NCI-H1105 treated with DMSO at 0.1 percent for 48 hours (cell line): ENCODE data around the gene LLCFC1.

Experiments
- DNase-seq: peaks from one replicate; lab custom pipeline; 2025; lab: John Stamatoyannopoulos, UW

LLCFC1 gene

DNA sequence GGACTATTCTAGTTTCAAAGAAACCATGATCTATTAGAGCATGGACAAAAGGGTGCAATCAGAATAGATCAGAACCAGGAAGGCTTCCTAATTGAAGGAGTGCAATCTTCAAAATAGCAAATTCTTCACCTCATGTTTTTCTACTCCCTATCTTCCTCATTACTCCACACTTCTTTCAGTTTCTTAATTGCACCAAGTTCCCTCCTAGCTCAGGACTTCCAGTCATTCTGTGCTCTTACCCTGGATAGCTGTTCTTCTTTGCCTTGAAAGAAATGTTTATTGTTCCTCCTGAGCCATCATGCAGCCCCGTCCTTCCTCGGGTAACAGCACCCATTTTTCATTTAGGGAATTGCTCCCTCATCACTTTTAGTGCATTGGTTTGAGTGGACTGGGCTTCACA is 28.8 kb upstream of the LLCFC1 start:
- no peak for DNase-seq

DNA sequence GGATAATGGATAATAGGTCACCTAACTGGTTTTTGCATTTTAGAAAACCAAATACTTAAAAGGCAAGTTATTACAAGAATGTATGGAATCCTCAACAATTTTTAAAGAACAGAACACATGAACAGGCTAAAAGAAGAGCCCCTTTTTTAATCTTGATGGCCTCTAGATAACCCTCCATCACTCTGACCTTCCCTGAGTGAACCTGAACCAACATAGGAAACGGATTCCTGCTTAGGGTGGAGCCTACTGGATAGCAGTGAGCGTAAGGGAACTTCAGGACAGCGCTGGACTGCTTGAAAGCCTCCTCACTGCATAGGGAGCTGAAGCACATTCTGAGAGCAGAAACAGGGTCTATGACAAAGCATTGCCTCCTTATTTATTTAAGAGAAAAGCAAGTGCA is 26.2 kb upstream of the LLCFC1 start:
- no peak for DNase-seq

GRCh38 chr7:142913566-142913965 is 25.7 kb upstream of the LLCFC1 start:
- DNase-seq, result no peak

- no peak for DNase-seq
Measured at GRCh38 chr7:142914121-142914520, 25.2 kb upstream of the LLCFC1 start.

DNA sequence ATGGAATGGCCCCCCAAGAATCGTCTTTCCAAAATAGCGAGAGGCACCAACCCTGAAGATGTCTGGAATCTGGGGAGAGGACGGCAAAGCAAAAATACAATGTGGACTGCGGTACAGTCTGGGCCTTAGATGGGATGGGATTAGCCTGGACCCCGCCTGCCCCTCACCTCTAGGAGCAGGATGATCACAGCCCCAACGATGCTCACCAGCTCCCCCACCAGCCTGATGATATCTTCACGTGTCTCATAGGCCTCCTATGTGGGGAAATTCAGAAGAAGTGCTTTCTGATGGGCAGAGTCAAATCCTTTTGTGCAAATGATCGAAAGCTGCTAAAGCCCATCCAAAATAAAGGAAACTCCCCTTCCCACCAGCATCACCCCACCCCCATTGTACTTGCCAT is 24.0 kb upstream of the LLCFC1 start:
- DNase-seq, result no peak

- peak; percentile 52 for DNase-seq
Measured at GRCh38 chr7:142916508-142916907, 22.8 kb upstream of the LLCFC1 start.

DNA sequence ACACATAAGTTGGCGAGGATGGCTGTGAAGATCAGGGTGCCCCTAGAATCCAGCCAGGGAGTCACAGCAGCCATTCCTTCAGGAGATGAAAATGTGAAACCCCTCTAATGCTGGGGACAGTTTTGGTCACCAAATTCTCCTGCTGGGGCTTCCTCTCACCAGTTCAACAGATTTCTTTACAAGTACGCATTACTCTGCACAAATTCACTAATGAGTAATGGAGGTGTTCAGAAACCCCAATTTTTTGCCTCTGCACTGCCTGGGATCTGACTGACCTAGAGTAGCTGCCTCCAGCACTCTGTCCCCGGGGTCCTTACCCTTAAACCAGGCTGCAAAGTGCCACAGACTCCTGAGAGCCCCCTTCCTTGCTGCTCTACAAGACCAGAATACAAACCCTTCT is 21.8 kb upstream of the LLCFC1 start:
- no peak for DNase-seq

DNA sequence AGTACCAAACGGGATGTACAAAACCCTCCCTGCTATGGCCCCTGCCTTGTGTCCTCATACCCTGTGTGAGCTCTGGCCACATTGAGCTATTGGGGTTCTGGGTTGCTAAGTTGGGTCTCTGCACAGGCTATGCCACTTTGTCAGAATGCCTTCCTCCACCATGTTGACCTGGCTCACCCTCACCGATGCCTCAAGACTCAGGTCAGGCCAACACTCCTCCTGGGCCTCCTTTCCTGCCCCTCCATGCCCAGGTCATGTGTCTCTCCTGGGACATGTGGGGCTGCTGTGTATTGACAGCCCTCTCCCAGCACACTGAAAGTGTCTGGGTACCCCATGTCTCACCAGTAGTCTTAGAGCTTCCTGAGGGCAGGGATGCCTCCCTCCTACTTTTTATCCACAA is 20.4 kb upstream of the LLCFC1 start:
- DNase-seq, result no peak

- DNase-seq, result no peak
Measured at GRCh38 chr7:142919656-142920055, 19.6 kb upstream of the LLCFC1 start.

- DNase-seq, result no peak
Measured at GRCh38 chr7:142923391-142923790, 15.9 kb upstream of the LLCFC1 start.

DNA sequence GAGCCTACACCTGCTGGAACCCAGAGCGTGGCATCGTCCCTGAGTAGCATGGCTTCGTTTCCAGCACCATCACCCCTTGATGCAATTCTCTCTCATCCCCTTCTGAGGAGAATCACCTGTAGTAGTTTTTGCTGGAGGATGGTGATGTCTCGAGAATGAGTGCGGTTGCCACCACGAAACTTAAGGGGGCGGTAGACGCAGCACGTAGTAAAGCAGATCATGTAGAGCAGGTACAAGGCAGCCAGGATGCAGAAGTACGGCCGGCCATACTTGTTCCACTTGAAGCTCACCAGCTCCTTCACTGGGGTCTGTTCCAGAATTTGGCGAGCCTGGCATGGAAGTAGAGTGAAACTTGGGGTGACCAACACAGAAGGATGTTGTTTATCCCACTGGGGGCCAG is 13.9 kb upstream of the LLCFC1 start:
- DNase-seq, result no peak

- DNase-seq, result no peak
Measured at GRCh38 chr7:142927085-142927745, 12.1 kb upstream of the LLCFC1 start.

DNA sequence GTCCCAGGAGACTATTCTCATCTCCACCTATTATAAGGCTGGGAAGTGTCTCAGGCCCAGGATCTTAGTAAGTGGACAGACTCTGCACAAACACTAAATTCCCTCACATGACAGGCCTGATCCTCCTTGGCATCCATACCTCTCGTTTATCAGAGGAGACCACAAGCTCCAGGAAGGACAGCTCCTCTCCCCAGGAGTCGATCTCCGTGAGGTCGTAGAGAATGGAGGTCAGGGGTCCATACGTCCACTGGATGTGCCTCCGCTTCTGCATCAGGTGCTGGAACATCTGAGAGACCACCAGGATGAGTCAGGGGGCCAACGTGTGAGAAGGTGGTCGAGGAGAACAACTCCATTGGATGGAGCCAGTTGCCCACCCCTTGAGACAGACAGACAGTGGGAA is 11.3 kb upstream of the LLCFC1 start:
- no peak for DNase-seq

DNA sequence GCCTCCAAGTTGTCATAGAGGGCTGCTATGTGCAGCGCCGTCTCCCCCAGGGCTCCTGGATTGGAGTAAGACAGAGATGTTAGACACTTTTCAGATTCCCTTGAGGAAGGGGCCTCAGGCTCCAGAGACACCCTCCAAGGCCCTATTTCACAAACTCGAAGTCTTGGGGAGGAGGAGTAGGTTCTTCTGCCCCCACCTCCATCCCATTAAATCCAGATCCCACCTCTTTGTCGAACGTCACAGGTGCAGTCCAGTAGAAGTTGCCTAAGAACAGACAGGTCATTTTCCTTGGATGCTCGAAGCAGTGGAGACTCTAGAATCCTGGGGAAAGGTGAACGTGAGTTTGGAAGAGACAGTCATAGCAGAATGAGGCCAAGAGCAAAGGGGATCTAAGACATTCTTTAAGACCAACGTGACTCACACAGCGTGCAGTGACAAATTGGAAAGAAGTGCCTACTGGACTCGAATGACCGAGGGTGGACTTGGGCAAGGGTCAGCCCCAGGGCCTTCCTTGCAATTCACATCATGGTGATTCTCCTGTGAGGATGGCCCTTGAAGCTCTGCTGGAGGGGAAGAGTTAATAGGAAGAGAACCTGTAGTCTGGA is 9.1 kb upstream of the LLCFC1 start:
- no peak for DNase-seq

- DNase-seq, result no peak
Measured at GRCh38 chr7:142932386-142933091, 6.7 kb upstream of the LLCFC1 start.

- DNase-seq, result no peak
Measured at GRCh38 chr7:142933092-142933475, 6.2 kb upstream of the LLCFC1 start.

- DNase-seq, result no peak
Measured at GRCh38 chr7:142933624-142934023, 5.7 kb upstream of the LLCFC1 start, which contains the start of gene TRPV5. Gene TRPV5, minus strand, starts transcription at chr7:142933746. Its CDS starts 287 bp downstream, at chr7:142933459.

GRCh38 chr7:142934056-142934455 is 5.2 kb upstream of the LLCFC1 start:
- DNase-seq, result no peak

DNA sequence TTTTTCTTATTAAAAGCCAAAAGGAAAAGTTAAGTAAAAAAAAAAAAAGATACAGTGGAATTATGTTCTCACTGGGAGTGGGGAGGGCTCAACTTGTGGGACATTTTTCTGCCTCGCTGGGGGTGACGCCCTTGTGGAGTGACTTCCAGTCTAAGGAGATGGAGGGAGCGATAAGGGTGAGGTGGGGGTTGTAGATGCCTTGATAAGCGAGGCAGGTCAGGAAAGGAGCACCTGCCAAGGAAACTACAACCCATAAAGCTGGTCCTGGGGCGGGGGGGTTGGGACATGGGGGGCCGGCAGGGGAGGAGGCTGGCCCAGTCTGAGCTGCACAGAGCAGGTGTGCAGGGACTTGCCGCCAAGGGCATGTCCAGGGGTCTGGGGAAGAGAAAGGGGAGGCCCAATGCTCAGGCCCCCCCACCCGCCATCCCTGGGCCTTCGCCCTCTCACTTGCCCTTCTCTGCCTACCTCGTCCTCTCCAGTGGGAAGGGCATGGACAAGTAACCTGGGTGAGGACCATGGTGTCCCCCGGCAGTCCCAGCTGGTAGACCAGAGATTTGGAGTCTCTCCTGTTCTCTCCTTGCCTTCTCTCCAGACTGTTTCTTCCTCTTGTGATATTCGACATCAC is 3.2 kb upstream of the LLCFC1 start:
- no peak for DNase-seq

GRCh38 chr7:142938611-142939010 is 673 bp upstream of the LLCFC1 start:
- no peak for DNase-seq

DNA sequence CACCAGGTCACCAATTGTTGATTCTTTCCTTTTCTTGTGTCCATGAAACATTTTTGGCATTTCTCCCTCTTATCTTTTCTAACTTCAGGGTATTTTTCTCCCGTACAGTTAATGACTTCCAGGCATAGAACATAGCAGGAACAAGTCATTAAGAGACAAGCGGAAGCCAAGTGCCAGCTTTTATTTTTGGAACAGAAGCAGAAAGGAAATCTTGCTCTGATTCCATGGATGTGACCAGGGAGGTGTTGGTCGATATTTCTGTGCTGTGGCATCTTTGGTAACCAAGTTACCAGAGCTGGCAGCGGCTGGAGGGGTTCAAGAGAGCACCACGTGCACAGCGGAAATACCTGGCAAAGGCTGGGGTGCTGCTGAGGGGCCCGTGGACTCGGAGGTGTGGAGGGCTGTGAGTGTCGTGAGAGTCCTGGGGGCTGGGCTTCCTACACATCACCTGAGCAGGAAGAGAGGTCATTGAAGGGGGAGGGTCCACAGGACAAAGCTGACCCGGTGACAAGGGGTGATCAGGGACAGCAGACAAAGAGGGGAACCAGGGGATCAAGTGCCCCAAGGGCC is 1.8 kb downstream of the LLCFC1 start:
- no peak for DNase-seq

DNA sequence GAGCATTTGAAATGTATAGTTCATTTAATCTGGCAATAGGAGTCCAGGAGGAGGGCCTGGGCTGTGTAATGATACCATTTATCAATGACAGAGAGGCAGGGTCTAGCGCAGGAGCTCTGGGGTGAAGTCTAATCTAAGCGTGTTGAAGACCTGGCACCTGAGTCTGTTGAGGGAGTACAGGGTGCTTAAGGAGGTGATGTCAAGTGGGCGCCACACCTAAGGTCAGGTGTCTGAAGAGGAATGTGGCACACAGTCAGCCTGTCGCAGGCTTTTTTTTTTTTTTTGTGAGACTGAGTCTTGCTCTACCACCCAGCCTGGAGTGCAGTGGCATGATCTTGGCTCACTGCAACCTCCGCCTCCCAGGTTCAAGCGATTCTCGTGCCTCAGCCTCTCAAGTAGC is 2.3 kb downstream of the LLCFC1 start:
- DNase-seq, result no peak

GRCh38 chr7:142942746-142943145 is 3.5 kb downstream of the LLCFC1 start:
- DNase-seq, result no peak
